Measurements from ENCODE around the gene DAAM2. TPM values are rescaled to one million over a fixed set of nuclear protein-coding genes. Genes with fewer than 3 reads are reported as not detected.
A peak's percentile ranks its signal among the peaks of the same experiment; 100 is the strongest.

The DAAM2 gene
- 14.0 TPM for total RNA-seq

DNA sequence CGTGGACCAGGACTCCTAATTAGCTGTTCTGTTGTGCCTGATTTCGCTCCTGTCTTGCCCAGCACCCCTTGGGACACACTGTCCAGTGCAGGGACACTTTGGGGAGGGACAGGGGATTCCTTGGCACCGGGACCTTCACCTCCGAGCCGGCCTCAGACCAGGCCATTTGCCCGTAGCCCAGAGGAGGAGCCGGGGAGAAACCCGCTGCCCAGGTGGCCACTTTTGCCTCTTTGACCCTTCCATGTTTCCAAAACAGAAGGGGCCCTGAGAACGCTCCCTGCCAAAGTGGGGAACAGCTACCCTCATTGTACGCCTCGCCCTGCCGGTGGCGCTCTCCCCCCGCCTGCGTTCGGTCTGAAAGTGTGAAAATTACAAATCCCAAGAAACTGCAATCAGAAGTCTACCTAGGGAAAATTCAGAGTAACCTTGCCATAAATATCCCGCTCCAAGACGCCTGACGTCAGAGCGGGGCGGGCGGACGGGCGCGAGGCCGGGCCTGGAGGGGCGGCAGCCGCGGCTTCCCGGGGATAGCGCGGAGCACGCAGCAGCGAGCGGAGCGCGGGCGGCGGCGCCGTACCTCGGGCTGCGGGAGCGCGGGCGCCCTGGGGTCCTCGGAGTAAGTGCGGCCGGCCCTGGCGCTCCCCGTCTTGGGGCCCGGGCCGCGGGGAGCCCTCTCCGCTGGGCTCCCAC, at the start of gene DAAM2:
TSS of gene DAAM2 (plus strand) at position 527 of the 690 bp plus-strand sequence. CDS start 63,927 bp downstream, outside the sequence.
- DNase-seq, result peak; percentile 20

DNA sequence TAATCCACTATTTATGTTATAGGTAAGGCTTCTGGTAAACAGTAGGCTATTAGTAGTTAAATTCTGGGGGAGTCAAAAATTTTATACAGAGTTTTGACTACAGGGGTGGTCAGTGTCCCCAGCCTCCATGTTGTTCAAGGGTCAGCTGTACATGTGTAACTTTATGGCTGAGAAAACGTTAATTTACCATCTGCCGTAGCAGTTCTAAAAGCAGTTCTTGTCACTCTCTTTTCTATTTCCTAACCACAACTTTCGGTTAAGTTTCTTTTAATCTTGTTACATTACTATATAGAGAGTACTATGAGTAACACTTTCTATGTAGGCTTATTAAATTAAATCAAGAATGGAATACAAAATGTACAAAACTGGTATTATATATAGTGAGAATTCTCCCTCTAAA, 45.4 kb upstream of the DAAM2 start:
- no peak for DNase-seq

DNA sequence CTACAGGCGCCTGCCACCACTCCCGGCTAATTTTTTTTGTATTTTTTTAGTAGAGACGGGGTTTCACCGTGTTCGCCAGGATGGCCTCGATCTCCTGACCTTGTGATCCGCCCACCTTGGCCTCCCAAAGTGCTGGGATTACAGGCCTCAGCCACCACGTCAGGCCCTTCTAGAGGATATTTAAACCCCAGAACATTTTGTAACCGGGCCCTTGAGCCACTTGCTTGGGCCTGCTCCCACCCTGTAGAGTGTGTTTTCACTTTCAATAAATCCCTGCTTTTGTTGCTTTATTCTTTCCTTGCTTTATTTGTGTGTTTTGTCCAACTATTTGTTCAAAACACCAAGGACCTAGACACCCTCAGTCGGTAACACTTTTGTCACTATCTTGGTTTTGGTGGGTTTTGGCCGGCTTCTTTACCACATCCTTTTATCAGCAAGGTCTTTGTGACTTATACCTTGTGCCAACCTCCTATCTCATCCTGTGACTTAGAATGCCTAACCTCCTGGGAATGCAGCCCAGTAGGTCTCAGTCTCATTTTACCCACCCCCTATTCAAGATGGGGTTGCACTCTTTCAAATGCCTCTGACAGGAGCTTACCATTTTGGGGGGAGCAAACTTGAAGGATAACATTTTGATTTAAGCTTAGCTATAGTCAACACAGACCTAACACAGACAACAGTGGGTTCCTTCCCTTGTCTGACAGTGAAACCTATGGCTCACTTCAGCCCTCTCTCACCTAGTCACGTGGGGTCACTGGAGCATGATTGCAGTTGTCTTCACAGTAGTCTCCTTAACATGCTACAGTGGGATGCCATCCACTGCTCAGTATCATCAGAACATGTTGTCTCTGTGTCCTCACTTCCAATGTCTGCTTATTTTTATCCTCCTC, 39.1 kb upstream of the DAAM2 start:
- DNase-seq, result no peak

DNA sequence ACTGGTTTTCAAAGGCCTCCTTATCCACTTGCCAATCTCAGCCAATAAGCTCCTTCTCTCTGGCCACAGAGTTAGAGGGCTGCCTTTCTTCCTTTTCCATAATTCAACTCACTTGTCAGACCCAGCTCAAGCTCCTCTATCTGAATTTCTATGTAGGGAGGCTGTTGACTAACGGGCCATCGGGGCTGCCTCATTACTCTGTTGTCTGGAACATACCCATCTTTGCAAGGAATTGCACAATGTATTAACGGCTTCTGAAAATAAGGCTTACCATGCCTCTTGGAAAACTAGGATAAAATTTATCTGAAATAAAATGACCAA, 38.5 kb upstream of the DAAM2 start:
- no peak for DNase-seq

DNA sequence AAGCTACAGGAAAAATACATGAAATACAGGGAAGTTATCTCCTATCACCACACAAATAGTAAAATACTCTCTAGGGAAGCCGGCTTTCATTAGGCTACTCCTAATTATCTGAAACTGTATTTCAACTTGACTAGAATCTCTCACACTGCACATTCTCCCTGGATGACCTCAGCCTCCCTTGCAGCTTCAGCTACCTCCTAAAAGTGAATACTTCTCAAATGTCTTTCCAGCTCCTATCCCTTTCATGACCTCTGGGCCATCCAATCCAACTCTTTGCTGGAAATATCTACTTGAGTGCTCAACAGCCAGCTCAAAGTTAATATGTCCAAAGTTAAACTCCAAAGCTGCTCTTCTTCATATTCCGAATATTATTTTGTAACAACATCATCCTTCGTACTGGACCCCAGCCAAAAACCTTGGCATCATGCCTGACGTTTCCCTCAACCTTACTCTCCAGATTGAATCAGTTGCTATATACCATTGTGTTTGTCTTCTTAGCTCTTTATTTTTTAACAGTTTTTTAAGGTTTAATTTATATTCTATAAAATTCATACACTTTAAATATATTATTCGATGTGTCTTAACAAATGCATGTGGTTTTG, 37.6 kb upstream of the DAAM2 start:
- DNase-seq, result no peak

DNA sequence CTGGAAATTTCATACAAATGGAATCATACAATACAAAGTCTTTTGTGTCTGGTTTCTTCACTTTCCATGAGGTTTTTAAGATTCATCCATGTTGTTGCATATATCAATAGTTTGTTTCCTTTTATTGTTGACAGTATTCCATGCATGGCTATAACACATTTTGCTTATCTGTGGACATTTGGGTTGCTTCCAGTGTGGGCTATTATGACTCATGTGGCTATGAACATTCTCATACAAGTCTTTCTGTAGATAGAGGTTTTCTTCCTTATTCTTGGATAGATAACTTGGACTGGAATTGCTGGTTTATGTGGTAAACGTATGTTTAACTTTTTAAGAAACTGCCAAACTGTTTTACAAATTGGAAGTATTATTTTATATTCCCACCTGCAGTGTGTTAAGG, 36.9 kb upstream of the DAAM2 start:
- DNase-seq, result no peak

DNA sequence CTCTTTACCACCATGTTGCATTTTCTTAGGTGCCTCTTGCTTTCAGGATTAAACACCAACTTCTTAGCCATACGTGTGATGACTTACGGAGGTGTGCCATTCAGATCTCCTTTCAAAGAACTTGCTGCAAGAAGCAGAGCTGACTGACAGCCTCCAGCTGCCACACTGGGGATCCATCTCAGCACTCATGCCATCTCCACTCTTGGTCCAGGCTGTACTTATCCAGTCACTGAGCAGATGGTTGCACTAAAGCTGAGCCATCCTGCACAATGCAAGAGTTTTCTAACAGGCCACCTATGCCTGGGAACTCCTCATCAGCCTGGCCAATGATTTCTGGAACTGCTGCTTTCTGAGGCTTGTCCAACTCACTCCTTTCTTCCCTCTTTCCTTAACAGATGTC, 35.6 kb upstream of the DAAM2 start:
- DNase-seq, result no peak

DNA sequence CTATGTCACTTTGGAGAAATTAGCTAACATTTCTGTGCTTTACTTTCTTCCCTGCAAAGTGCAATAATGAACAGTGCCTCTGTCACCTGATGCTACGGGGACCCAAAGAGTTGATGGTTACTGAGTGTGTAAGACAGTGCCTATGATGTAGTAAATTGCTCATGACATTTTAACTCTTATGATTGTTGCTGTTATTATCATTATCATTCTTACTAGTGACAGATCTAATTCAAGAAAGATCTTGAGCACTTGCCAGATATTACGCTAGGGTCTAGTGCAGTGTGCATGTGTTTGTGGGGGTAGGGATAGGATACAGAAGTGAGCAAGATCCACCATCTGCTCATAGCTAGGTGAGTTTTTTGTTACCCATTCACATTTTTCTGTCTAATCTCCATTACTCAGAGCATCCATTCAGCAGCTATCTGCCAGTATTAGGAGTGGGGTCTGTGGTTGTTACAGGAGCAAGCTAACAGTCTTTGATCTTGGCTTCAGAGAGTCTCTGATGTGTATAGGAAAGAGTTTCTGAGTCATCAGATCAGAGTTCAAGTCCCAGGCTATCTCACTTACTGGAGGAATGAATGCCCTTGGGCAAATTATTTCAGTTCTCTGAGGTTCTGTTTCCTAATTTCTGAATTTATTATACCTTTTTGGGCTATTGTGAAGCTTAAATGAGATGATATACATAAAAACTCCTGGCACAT, 33.1 kb upstream of the DAAM2 start:
- no peak for DNase-seq

DNA sequence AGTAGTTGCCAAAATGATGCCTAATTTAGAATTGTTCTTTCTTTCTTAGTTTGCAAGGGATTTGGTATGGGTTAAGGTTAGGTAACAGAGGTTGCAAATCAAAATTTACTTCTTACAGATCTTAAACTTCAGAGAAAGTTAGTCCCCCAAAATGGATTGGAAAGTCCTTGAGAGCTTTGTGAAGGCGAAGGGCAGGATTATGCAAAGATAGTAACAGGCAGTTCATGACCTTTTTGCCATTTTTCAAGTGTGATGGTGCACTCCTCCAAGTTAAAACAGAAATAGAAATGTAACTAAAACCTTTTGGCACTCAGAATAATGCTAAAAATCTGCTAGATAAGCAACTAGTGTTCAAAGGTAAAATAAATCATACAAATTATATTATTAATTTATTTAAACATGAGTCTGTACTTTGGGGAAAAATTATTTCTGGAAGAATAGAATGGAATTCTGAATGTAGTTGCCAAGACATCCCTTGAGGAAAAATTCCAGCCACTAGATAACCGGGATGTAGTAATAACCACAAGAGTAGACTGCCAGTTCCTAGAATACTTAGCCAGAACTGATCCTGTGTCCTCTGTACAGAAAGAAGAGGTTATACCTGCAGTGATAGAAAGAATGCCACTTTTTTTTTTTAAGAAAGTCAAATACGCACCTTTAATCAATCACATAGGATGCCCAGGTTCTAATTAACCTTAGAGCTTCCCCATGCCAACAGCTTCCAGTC, 31.8 kb upstream of the DAAM2 start:
- no peak for DNase-seq

DNA sequence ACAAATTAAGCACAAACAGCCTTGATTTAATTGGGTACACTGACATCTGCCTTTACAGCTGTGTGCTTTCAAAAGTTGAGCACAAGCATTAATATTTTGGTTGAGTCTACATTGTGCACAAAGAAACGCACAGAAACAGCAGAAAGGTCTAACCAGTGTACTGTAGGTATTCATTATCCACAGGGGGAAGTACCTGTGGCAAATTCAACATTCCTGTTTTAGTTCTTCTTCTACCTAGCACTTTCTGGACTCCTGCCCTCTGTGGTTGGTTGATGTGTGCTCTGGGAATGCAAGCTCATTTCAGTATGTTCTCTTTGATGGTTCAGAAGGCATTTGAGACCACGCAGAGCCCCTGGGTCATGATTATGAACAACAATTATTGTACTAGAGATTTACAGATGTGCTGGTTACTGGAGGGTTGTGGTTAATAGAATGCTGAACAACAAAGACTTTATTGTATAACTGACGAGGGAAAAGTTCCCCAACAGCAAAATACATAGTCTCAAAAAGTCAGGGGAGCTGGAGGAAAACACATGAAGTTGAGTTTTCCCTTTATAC, 26.6 kb upstream of the DAAM2 start:
- DNase-seq, result no peak

DNA sequence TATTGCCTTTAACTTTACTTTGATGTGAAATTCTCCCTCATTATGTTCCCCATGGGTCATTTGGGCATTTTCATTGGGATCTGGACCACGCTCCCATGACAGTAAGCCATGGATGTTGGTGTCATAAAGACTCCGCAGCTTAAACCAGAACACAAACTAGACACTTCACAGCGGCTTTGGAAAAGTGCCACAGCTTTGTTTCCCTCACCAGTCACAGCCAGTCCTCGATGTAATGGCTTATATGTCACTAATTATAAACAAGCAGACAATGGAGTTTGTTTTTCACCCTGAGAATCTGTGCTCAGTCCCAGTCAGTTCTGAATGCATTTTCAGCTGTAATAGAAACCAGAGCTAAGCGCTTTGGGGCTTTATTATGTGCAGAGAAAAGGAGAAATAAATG, 23.2 kb upstream of the DAAM2 start:
- DNase-seq, result peak; percentile 24

DNA sequence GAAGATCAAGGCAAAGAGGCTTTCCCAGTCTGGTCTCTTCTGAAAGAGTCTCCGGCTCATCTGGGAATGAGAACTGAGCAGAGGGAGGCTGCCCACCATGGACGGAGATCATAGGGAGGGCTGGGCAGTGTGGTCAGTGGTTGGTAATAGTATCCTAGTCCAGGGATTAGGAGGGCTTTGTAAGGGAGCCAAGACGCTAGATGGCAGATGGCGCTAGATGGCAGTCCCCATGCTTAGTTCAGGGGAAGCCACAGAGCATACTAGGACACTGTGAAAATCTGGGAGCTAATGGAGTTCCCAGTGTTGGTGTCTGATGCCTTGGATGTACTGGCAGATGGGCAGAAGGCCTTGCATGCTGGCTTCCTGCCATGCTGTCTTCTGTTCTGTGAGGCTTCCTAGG, 21.7 kb upstream of the DAAM2 start:
- no peak for DNase-seq

DNA sequence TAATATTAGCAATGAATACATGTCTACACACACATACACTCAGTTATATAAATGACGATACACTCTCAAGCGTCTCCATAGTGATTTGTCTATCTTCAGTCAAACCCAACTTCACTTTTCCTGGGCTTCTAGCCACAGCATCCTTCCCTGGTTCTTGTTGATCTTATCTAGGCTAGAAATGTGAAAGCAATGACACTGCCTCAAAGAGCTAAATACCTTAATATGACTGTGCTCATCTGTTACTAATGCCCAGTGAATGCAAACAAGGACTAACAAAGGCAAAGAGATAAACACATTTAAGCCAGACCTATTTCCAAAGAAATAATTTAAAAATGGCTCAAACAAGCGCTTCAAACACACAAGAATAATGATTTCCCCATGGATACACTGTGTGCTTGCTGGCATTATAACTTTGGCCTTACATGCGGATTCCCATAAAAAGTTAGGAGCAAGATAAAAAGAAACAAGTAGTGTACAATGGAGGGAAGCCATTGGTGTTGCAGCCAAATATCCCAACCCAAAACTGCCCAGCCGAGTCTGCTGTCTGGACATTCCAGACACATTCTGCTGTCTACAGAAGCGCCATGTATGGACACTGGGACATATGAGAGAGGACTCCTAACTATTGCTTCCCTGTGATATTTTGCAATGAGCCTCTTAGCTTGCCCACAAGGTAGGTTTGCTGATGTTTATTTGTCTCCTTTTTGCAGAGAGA, 19.5 kb upstream of the DAAM2 start:
- no peak for DNase-seq

DNA sequence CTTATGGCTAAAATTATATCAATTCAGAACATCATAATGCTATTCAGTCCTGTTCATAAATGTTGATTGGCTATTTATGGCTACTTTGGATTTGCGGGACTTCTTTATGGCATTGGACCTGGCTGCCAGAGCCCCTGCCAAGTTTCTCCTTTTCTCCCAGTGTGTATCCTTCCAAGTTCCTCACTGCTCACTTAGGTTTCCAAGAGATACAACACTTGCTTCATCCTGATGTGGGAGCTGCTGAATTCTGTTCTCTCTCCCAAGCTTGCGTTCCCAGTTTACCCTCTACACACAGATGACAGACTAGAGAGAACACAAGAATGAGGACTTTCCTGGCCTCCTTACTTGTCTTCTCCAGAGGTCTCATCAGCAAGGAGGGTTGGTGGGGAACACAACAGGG, 18.4 kb upstream of the DAAM2 start:
- DNase-seq, result no peak

DNA sequence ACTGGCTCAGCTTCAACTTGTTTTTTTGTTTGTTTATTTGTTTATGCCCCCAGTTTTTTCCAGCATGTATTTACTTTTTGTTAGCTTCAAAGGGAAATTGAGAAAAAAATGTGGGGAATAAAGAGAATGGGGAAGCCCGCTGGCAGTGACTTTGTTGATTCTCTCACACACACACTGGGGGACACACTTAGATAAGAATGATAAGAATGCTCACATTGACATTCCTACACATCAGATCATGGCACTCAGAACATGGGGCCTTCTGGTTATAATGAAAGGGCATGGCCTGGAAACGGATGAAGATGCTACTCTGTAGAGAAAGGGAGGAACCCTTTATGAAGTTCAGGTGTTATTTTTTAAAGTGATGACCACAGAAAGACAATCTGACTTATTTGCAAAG, 15.6 kb upstream of the DAAM2 start:
- DNase-seq, result no peak

DNA sequence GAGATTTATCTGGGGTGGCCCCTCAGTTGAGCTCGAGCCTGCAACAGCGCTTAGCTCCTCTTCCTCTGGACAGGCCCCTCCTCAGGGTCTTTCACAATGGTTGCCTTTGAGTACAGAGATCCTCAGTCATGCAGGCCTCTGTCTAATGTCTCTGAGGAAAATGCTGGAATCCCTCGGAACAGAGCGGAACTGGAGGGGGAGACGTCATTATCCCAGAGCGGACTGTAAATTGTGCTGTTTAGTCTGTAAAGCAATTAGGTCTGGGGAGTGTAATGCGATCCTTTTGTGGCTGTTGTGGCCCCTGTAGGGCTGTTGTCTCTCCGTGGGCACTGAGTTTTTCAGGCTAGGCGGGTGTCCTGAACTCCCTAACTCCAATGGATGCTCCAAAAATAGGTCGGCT, 15.0 kb upstream of the DAAM2 start:
- DNase-seq, result no peak

DNA sequence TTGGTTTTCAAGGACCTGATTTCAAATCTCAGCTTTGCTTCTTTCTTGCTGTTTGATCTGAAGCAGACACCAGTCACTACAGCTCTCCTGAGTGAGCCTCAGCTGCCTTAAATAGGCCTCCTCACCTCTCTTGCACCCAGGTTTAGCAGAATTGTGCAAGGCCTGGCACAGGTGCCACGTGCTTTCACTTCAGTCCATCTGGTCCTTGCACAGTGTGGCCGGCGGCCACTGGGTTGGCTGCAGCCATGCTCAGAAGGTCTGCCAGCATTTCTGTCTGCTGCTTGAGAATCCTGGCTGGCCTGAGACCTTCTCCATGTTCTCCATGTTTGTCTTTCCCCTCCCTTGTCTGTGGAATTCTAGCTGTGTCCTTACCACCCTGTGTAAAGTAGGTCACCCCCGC, 14.5 kb upstream of the DAAM2 start:
- no peak for DNase-seq

DNA sequence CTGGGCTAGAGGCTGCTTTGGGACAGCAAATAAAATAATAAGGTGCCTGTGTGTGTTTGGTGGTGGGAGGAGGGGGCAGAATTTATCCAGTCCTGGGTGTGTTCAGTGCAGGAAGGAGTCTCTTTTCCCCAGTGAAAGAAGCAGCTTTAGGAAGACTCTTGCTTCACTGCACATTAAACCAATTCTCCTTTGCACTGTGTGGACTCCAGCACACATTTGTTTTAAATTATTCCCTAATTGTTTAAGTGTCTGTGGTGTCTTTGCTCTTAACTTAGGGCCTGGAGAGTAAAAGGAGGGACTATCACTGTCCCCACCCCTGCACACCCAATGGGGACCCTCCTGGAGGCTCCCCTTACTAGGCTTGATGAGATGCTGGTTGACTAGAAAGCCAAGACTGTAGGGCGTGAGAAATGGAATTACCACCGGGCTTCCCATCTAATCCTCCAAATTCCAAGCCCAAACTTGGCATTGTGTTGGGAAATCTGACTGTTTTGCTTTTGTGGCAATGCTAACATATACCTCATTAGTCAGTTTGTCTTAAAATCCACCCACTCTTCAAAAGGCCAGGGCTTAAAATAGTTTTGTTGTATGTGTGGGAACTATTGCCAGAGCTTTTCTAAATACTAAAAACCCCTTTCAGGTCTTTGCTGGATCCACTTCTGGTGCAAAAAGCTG, 13.5 kb upstream of the DAAM2 start:
- DNase-seq, result no peak

DNA sequence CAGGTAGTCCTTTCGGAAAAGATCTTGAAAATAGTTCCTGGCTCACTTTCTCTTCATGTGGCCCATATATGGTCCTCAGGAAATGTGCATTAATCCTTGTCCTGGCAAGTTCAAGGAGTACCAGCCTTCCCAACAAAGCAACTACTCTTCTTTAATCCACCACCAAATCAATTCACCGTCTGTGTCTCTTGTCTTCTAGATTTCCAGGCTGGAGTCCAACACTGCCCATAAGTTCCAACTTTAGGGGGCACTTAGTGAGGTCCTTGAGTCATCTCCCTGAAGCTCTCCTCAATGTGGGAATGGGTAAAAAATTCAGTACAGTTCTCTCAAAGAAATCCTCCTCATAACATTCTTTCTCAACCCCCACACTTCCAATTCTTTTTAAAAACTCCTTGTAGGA, 6.9 kb upstream of the DAAM2 start:
- no peak for DNase-seq

DNA sequence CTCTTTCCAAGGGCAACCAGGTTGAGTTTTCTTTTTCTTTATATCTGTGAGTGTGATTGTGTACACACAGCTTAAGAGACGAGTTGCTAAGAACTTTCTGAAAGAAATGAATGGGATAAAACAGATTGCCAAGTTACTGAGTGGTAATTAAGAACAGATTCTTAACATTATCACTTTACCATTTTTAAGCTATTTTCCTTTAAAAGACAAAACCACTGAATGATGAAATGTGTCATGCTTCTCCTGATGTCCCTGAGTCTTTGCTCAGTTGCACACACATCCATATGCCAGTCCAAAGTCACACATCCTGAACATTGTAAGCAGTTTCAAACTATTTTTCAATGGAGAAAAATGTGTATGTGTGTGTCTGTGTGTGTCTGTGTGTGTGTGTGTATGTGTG, 5.5 kb upstream of the DAAM2 start:
- DNase-seq, result no peak

DNA sequence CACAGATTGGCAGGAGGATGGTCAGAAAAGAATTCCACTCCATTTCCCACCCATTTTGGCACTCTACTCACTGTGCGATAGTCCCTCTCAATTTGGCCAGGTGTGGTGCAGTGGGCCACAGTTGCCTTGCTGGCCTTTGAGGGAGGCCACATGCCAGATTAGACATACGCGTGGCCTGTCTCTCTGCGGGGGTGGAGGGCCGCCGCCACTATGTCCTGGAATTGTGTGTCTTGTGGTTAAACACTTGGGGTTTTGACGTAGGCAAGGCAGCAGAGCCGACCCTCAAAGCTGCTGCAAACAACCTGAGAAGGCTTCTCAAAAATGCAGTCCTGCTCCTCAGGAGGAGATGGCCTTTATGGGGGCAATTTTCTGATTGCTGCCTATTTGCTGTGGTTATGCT, 4.9 kb upstream of the DAAM2 start:
- DNase-seq, result no peak

All from occipital lobe (tissue), 2 donors.